ENCODE measurements around the gene PLA2G12B. TPM values are rescaled to one million over a fixed set of nuclear protein-coding genes. Genes with fewer than 3 reads are reported as not detected.

PLA2G12B gene
- total RNA-seq, 1 donor = not detected

DNA sequence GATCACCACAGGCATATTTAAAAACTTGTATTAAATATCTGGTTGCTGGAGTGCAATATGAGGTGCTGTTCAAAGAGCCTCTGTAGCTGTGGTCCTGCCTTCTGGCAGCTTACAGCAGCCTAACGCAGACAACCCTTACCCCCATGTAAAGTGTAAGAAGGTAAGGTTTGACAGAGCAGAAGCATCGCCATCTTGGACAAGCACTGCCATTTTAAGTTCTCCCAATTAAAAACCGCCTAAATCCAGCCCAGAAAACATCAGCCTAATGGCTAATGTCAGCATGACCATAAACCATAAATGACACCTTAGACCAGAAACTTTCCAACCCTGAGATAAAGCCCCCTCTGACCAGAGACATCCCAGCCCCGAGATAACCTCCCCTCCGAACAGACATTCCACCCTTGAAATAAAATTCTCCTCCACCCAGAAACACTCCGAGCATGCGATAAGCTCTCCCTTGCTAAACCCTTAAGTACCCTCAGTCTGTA, 66.4 kb downstream of the PLA2G12B start:
- no peaks in the 10 kb centered on the region for H3K27me3 ChIP-seq (ENCODE audit: insufficient read depth, low read length)
- no peaks in the 10 kb centered on the region for H3K9me3 ChIP-seq (ENCODE audit: low read depth, low read length)
- H3K4me1 ChIP-seq (ENCODE audit: insufficient read depth, low read length) = peaks cover 11% of the 10 kb centered on the region
- no peak overlapping the region for H3K4me3 ChIP-seq (ENCODE audit: low read length)

DNA sequence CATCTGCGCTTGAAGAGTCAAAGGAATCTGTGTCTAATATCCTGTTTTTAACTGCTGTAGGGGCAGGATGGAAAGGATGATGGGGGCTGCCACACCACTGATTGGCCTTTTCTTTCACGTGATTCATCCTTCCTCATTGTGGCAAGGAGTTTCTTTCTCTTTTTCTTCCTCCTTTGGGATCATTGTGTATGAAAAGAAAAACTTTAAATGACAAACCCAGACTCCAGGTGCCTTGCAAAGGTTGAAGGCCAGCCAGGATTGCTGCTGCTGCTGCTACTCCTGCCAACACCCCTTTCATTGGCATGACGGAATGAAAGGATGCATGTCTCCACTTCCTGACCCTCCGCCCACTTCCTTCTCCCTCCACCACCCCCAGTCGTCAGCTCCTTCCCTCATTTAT, 67.6 kb downstream of the PLA2G12B start:
- Histone ChIP-seq H3K27me3 (ENCODE audit: insufficient read depth, low read length) (no peaks in the 10 kb centered on the region), H3K9me3 (ENCODE audit: low read depth, low read length) (no peaks in the 10 kb centered on the region), H3K4me3 (ENCODE audit: low read length) (peak overlapping the region; percentile 25), H3K4me1 (ENCODE audit: insufficient read depth, low read length) (peaks cover 11% of the 10 kb centered on the region)

DNA sequence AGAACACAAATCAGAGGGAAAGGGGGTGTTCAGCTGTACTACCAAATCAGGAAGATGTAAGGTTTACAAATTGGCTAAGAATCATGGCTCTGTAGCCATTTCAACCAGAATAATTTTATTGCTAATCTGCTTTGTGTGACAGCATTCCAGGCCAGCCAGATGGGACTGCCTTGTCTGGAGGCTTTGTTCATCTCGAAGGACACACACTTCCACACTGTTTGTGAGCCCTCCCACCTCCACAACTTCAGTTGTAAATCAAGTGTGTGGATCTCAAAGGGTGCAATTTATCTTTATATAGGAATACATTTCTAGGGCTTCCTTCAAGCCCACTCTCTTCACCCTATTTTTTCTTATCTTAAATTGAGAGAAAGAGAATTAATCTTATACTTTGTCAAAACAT, 68.0 kb downstream of the PLA2G12B start:
- Histone ChIP-seq H3K4me3 (ENCODE audit: low read length) (no peak overlapping the region), H3K9me3 (ENCODE audit: low read depth, low read length) (no peaks in the 10 kb centered on the region), H3K4me1 (ENCODE audit: insufficient read depth, low read length) (peaks cover 11% of the 10 kb centered on the region), H3K27me3 (ENCODE audit: insufficient read depth, low read length) (no peaks in the 10 kb centered on the region)

DNA sequence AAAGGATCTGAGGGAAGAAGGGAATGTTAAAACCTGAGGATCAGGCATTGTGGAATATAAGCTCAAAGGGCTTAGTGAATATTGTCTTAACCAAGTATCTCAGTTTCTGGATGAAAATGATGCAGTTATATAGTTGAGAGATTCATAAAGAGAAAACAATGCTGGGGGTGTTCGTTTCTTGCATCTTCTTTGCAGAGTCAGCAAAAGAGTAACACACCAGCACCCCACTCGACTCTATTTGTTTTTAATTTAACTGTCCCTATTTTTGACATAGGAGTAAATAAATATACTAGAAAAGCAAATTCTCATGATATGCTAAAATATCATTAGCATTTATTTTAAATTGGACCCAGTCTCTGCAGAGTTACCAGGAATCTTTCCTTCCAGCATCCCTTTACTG, 68.7 kb downstream of the PLA2G12B start:
- H3K9me3 ChIP-seq (ENCODE audit: low read depth, low read length) = no peaks in the 10 kb centered on the region

More for the DNA sequence above, 68.7 kb downstream of the PLA2G12B start:
- Histone ChIP-seq H3K4me1 (ENCODE audit: insufficient read depth, low read length) (peaks cover 11% of the 10 kb centered on the region), H3K4me3 (ENCODE audit: low read length) (no peak overlapping the region), H3K27me3 (ENCODE audit: insufficient read depth, low read length) (no peaks in the 10 kb centered on the region)

Other genes starting within 250 kb of the PLA2G12B start
- gene OIT3, start 61.1 kb downstream of the PLA2G12B start, total RNA-seq = 0.21 TPM
- gene P4HA1, start 142.1 kb upstream of the PLA2G12B start, total RNA-seq = 26.6 TPM
- gene NUDT13, start 155.6 kb upstream of the PLA2G12B start, total RNA-seq = 0.42 TPM
- 67.7 TPM for gene ECD, start 213.2 kb upstream of the PLA2G12B start, total RNA-seq
- gene FAM149B1, start 213.3 kb upstream of the PLA2G12B start, total RNA-seq = 8.6 TPM